Muscle layer of duodenum (tissue), 2 donors: ENCODE data around the gene MATK.
A peak's percentile ranks its signal among the peaks of the same experiment; 100 is the strongest.

ENCODE experiments used
- H3K27ac ChIP-seq: one replicate; pipeline ENCODE4 v1.7.0; 2013; ENCODE audit warnings: mild to moderate bottlenecking, low read length
- H3K27me3 ChIP-seq: one replicate; pipeline ENCODE4 v1.7.0; 2013; ENCODE audit warnings: low read depth, mild to moderate bottlenecking, control low read depth, low read length
- H3K36me3 ChIP-seq, 2 donors: one replicate each; pipeline ENCODE4 v1.7.0; 2013; ENCODE audit warnings: low read length in 2 of 2, control low read depth in 1 of 2, mild to moderate bottlenecking in 1 of 2; ENCODE audit not compliant: insufficient read depth in 2 of 2, control insufficient read depth in 1 of 2
- H3K4me1 ChIP-seq, 2 donors: one replicate each; pipeline ENCODE4 v1.7.0; 2013; ENCODE audit warnings: low read length in 2 of 2, mild to moderate bottlenecking in 2 of 2, control low read depth in 1 of 2, moderate library complexity in 1 of 2; ENCODE audit not compliant: insufficient read depth in 2 of 2, control insufficient read depth in 1 of 2
- H3K4me3 ChIP-seq, 2 donors: one replicate each; pipeline ENCODE4 v1.7.0; 2013; ENCODE audit warnings: low read length in 2 of 2, low read depth in 1 of 2, mild to moderate bottlenecking in 1 of 2
- H3K9me3 ChIP-seq, 2 donors: one replicate each; pipeline ENCODE4 v1.7.0; 2013; ENCODE audit warnings: low read length in 2 of 2, control low read depth in 1 of 2, mild to moderate bottlenecking in 1 of 2; ENCODE audit not compliant: control insufficient read depth in 1 of 2
- donor health status: healthy.

The MATK gene

GRCh38 chr19:3784607-3785450, 1.4 kb downstream of the MATK start:
- H3K4me3 ChIP-seq, result peak overlapping the region in 1 of 2 donors; percentile 48
- peaks cover 12 to 25% of the 10 kb centered on the region in 2 donors for H3K9me3 ChIP-seq
- H3K27me3 ChIP-seq, result no peaks in the 10 kb centered on the region
- peaks cover 0 to 14% of the 10 kb centered on the region in 2 donors for H3K4me1 ChIP-seq
- no peaks in the 10 kb centered on the region for H3K36me3 ChIP-seq
- H3K27ac ChIP-seq, result no peak overlapping the region

- Histone ChIP-seq H3K36me3 (no peaks in the 10 kb centered on the region), H3K27me3 (no peaks in the 10 kb centered on the region), H3K9me3 (peaks cover 12 to 25% of the 10 kb centered on the region in 2 donors), H3K4me1 (peaks cover 0 to 14% of the 10 kb centered on the region in 2 donors), H3K4me3 (no peak overlapping the region), H3K27ac (no peak overlapping the region)
Observed at GRCh38 chr19:3783660-3784584, 2.3 kb downstream of the MATK start.

- Histone ChIP-seq H3K27me3 (no peaks in the 10 kb centered on the region), H3K27ac (no peak overlapping the region), H3K9me3 (peaks cover 12 to 25% of the 10 kb centered on the region in 2 donors), H3K4me3 (peak overlapping the region in 1 of 2 donors; percentile 34), H3K36me3 (no peaks in the 10 kb centered on the region), H3K4me1 (peaks cover 0 to 14% of the 10 kb centered on the region in 2 donors)
Observed at GRCh38 chr19:3782903-3783302, 3.3 kb downstream of the MATK start.

- Histone ChIP-seq H3K27me3 (no peaks in the 10 kb centered on the region), H3K9me3 (peaks cover 12 to 25% of the 10 kb centered on the region in 2 donors), H3K4me1 (peaks cover 0 to 14% of the 10 kb centered on the region in 2 donors), H3K4me3 (peak overlapping the region in 1 of 2 donors; percentile 34), H3K27ac (no peak overlapping the region), H3K36me3 (no peaks in the 10 kb centered on the region)
Observed at GRCh38 chr19:3782330-3782729, 3.9 kb downstream of the MATK start.

- Histone ChIP-seq H3K4me3 (peak overlapping the region in 1 of 2 donors; percentile 34), H3K4me1 (peaks cover 0 to 14% of the 10 kb centered on the region in 2 donors), H3K27ac (no peak overlapping the region), H3K36me3 (no peaks in the 10 kb centered on the region), H3K27me3 (no peaks in the 10 kb centered on the region), H3K9me3 (peaks cover 12 to 25% of the 10 kb centered on the region in 2 donors)
Observed at GRCh38 chr19:3781603-3782002, 4.6 kb downstream of the MATK start.

GRCh38 chr19:3780786-3781304, 5.3 kb downstream of the MATK start:
- Histone ChIP-seq H3K4me3 (no peak overlapping the region), H3K36me3 (no peaks in the 10 kb centered on the region)

GRCh38 chr19:3778899-3779723, 7.1 kb downstream of the MATK start:
- Histone ChIP-seq H3K4me3 (no peak overlapping the region), H3K27me3 (no peaks in the 10 kb centered on the region), H3K27ac (no peak overlapping the region), H3K4me1 (no peaks in the 10 kb centered on the region), H3K36me3 (no peaks in the 10 kb centered on the region), H3K9me3 (peaks cover 12 to 25% of the 10 kb centered on the region in 2 donors)

More at GRCh38 chr19:3780786-3781304, 5.3 kb downstream of the MATK start:
- H3K27ac ChIP-seq, result no peak overlapping the region
- peaks cover 0 to 11% of the 10 kb centered on the region in 2 donors for H3K4me1 ChIP-seq
- no peaks in the 10 kb centered on the region for H3K27me3 ChIP-seq
- peaks cover 12 to 25% of the 10 kb centered on the region in 2 donors for H3K9me3 ChIP-seq

- Histone ChIP-seq H3K4me1 (no peaks in the 10 kb centered on the region), H3K27me3 (no peaks in the 10 kb centered on the region), H3K27ac (no peak overlapping the region), H3K4me3 (no peak overlapping the region), H3K36me3 (no peaks in the 10 kb centered on the region), H3K9me3 (peaks cover 12 to 25% of the 10 kb centered on the region in 2 donors)
Observed at GRCh38 chr19:3778104-3778867, 7.9 kb downstream of the MATK start.

- Histone ChIP-seq H3K36me3 (no peaks in the 10 kb centered on the region), H3K27me3 (no peaks in the 10 kb centered on the region), H3K4me3 (no peak overlapping the region), H3K4me1 (no peaks in the 10 kb centered on the region), H3K9me3 (peaks cover 2 to 10% of the 10 kb centered on the region in 2 donors), H3K27ac (no peak overlapping the region)
Observed at GRCh38 chr19:3776479-3777040, 9.6 kb downstream of the MATK start.

- Histone ChIP-seq H3K4me1 (no peaks in the 10 kb centered on the region), H3K9me3 (peaks cover 0 to 3% of the 10 kb centered on the region in 2 donors), H3K27ac (no peak overlapping the region), H3K4me3 (no peak overlapping the region), H3K27me3 (no peaks in the 10 kb centered on the region), H3K36me3 (no peaks in the 10 kb centered on the region)
Observed at GRCh38 chr19:3775831-3776230, 10.3 kb downstream of the MATK start.
